Keratinocyte (primary cell): ENCODE measurements around the gene CYP1A1. TPM values are rescaled to one million over a fixed set of nuclear protein-coding genes. Genes with fewer than 3 reads are reported as not detected.

Source experiments
- DNase-seq: peaks from one replicate; pipeline ENCODE4 v3.0.0-alpha.2; 2011; ENCODE audit warnings: low read depth, missing footprints, low spot score
- FAIRE-seq: peaks from 2 replicates; lab custom pipeline; 2011; peaks lifted over from hg19 to GRCh38; lab: Jason Lieb, UNC
- H2AFZ ChIP-seq: 2 replicates; pipeline ENCODE4 v1.6.0; 2012; ENCODE audit warnings: low read length, control low read depth, inconsistent platforms; ENCODE audit not compliant: control insufficient read depth
- H3K27ac ChIP-seq: 2 replicates; pipeline ENCODE4 v1.5.1; 2011; ENCODE audit warnings: low read length; ENCODE audit not compliant: control insufficient read depth, insufficient read depth
- H3K27me3 ChIP-seq: 3 replicates; pipeline ENCODE4 v1.6.0; 2011; ENCODE audit warnings: low read length; ENCODE audit not compliant: control insufficient read depth, insufficient read depth; ENCODE audit errors: extremely low read depth
- H3K36me3 ChIP-seq, 2 experiments: 2 replicates in 1 of 2; 3 replicates in 1 of 2; pipeline ENCODE4 v1.5.1; 2011; ENCODE audit warnings: low read length in 2 of 2, mild to moderate bottlenecking in 1 of 2; ENCODE audit not compliant: control insufficient read depth in 2 of 2, insufficient read depth in 2 of 2; ENCODE audit errors: extremely low read depth in 1 of 2
- H3K4me1 ChIP-seq: 3 replicates; pipeline ENCODE4 v1.5.1; 2011; ENCODE audit warnings: low read length; ENCODE audit not compliant: control insufficient read depth, insufficient read depth; ENCODE audit errors: extremely low read depth
- H3K4me2 ChIP-seq: 3 replicates; pipeline ENCODE4 v1.6.0; 2011; ENCODE audit warnings: low read depth, low read length; ENCODE audit not compliant: control insufficient read depth, insufficient read depth; ENCODE audit errors: extremely low read depth
- H3K4me3 ChIP-seq, 3 experiments: fragments of 200-600 bp in 1 of 3; sonication (generic) in 1 of 3; 2 replicates in 2 of 3; 3 replicates in 1 of 3; pipeline ENCODE4 v1.5.1; 2011 to 2016; ENCODE audit warnings: low read length in 3 of 3, mild to moderate bottlenecking in 3 of 3, control low read depth in 2 of 3, inconsistent platforms in 1 of 3, low read depth in 1 of 3, mixed read lengths in 1 of 3, mixed run types in 1 of 3, moderate library complexity in 1 of 3; ENCODE audit not compliant: control insufficient read depth in 2 of 3, insufficient read depth in 2 of 3; ENCODE audit errors: extremely low read depth in 1 of 3
- H3K79me2 ChIP-seq: 2 replicates; pipeline ENCODE4 v1.6.0; 2012; ENCODE audit warnings: low read length; ENCODE audit not compliant: control insufficient read depth, insufficient read depth
- H3K9ac ChIP-seq: 3 replicates; pipeline ENCODE4 v1.6.0; 2011; ENCODE audit warnings: low read length; ENCODE audit not compliant: control insufficient read depth, insufficient read depth; ENCODE audit errors: extremely low read depth
- H3K9me1 ChIP-seq: 3 replicates; pipeline ENCODE4 v1.6.0; 2011; ENCODE audit warnings: low read length; ENCODE audit not compliant: control insufficient read depth, insufficient read depth; ENCODE audit errors: extremely low read depth
- H3K9me3 ChIP-seq: 2 replicates; pipeline ENCODE4 v1.5.1; 2012; ENCODE audit warnings: low read depth, low read length; ENCODE audit not compliant: control insufficient read depth
- H4K20me1 ChIP-seq: 3 replicates; pipeline ENCODE4 v1.6.0; 2011; ENCODE audit warnings: low read length; ENCODE audit not compliant: control insufficient read depth, insufficient read depth; ENCODE audit errors: extremely low read depth
- CTCF ChIP-seq, 3 experiments: IDR thresholded peaks in 1 of 3; conservative IDR thresholded peaks in 1 of 3; optimal IDR thresholded peaks in 1 of 3; 2 replicates in 2 of 3; 3 replicates in 1 of 3; pipeline versions ENCODE3 to v1.5.1; 2011; ENCODE audit warnings: low read length in 3 of 3, mild to moderate bottlenecking in 3 of 3, moderate library complexity in 2 of 3, control low read depth in 1 of 3, inconsistent platforms in 1 of 3; ENCODE audit not compliant: insufficient read depth in 2 of 3; ENCODE audit errors: extremely low read depth in 1 of 3
- EZH2 ChIP-seq: IDR thresholded peaks from one replicate; pipeline ENCODE4 v1.6.1; 2012; ENCODE audit warnings: inconsistent platforms, mild to moderate bottlenecking, low read length, moderate library complexity
- dilution Hi-C: fragments of 300-500 bp; cut with MboI; formaldehyde crosslinking; loops from one replicate; pipeline ENCODE4 v1.7.0; 2020; ENCODE audit warnings: low sequenced_read_pairs; ENCODE audit not compliant: extremely low pct_ligation_motif_present
- polyA plus RNA-seq, 5 experiments: library from polyadenylated mRNA; depleted of rRNA in 3 of 5; stranded (reverse) in 3 of 5; stranded (forward) in 1 of 5; unstranded in 1 of 5; fragments of >200 nt; gene quantifications; 1 replicate in 1 of 5; 2 replicates in 3 of 5; 3 replicates in 1 of 5; pipeline versions ENCODE4 v1.2.1 to v1.2.3, GENCODE V29; 2011 to 2012; ENCODE audit warnings: missing spikeins in 2 of 5, low read depth in 1 of 5, low replicate concordance in 1 of 5

The CYP1A1 gene
- polyA plus RNA-seq, 1 donor (not counting 4 experiments of a cell fraction or from before 2014, with no cell fraction given): 4.8 TPM

GRCh38 chr15:74750751-74751150, 25.4 kb upstream of the CYP1A1 start:
- no peak overlapping the region for H3K9ac ChIP-seq
- no peak overlapping the region for H2AFZ ChIP-seq
- no peaks in the 10 kb centered on the region for H3K9me3 ChIP-seq
- no peak for DNase-seq
- H4K20me1 ChIP-seq: no peaks in the 10 kb centered on the region
- H3K4me1 ChIP-seq: peaks cover 11% of the 10 kb centered on the region
- no peaks in the 10 kb centered on the region for H3K79me2 ChIP-seq
- no peaks in the 10 kb centered on the region for H3K36me3 ChIP-seq
- no peak overlapping the region for H3K4me3 ChIP-seq
- no peaks in the 10 kb centered on the region for H3K27me3 ChIP-seq
- TF ChIP-seq CTCF (optimal IDR thresholded peaks at IDR 0.05 in 1 of 3, IDR thresholded peaks at IDR 0.05 in 1 of 3, conservative IDR thresholded peaks at IDR 0.05 in 1 of 3; ENCODE audit: extremely low read depth in 1 of 3, insufficient read depth in 2 of 3, low read length in 3 of 3) (no peak), EZH2 (no peak)
- H3K4me2 ChIP-seq: no peak overlapping the region
- H3K9me1 ChIP-seq: no peaks in the 10 kb centered on the region
- dilution Hi-C loops: no loop called here
- H3K27ac ChIP-seq: no peak overlapping the region
- FAIRE-seq: no peak

- H2AFZ ChIP-seq: no peak overlapping the region
- FAIRE-seq (no peak), DNase-seq (no peak)
- H3K27me3 ChIP-seq: no peaks in the 10 kb centered on the region
- no peaks in the 10 kb centered on the region for H3K79me2 ChIP-seq
- H3K4me3 ChIP-seq: no peak overlapping the region
- no peak for TF ChIP-seq CTCF (optimal IDR thresholded peaks at IDR 0.05 in 1 of 3, IDR thresholded peaks at IDR 0.05 in 1 of 3, conservative IDR thresholded peaks at IDR 0.05 in 1 of 3; ENCODE audit: extremely low read depth in 1 of 3, insufficient read depth in 2 of 3, low read length in 3 of 3)
- TF ChIP-seq EZH2: no peak
- no peaks in the 10 kb centered on the region for H3K9me1 ChIP-seq
- H3K27ac ChIP-seq: no peak overlapping the region
- no peaks in the 10 kb centered on the region for H4K20me1 ChIP-seq
- peaks cover 11% of the 10 kb centered on the region for H3K4me1 ChIP-seq
- H3K9me3 ChIP-seq: no peaks in the 10 kb centered on the region
- H3K4me2 ChIP-seq: no peak overlapping the region
- dilution Hi-C loops: no loop called here
- H3K36me3 ChIP-seq: no peaks in the 10 kb centered on the region
- H3K9ac ChIP-seq: no peak overlapping the region
Measured at GRCh38 chr15:74749832-74750231, 24.5 kb upstream of the CYP1A1 start.
